Mesothelial cell of epicardium (in vitro differentiated cells): ENCODE results near the gene FOXP1. TPM values are rescaled to one million over a fixed set of nuclear protein-coding genes. Genes with fewer than 3 reads are reported as not detected.
A peak's percentile ranks its signal among the peaks of the same experiment; 100 is the strongest.

ENCODE experiments used
- DNase-seq, 2 experiments: peaks; one replicate each; pipeline ENCODE4 v3.0.0; 2021; ENCODE audit warnings: low spot score in 2 of 2; ENCODE audit not compliant: unreplicated experiment in 2 of 2
- H3K27ac Mint-ChIP-seq: 2 replicates; pipeline ENCODE4 v1.8.0; 2021; ENCODE audit warnings: mixed read lengths
- H3K27me3 Mint-ChIP-seq: 2 replicates; pipeline ENCODE4 v1.8.0; 2021; ENCODE audit warnings: low read depth, mixed read lengths
- H3K36me3 Mint-ChIP-seq: 2 replicates; pipeline ENCODE4 v1.8.0; 2021; ENCODE audit warnings: mixed read lengths
- H3K4me1 Mint-ChIP-seq: 2 replicates; pipeline ENCODE4 v1.8.0; 2021; ENCODE audit warnings: mixed read lengths
- H3K4me3 Mint-ChIP-seq: 2 replicates; pipeline ENCODE4 v1.8.0; 2021; ENCODE audit warnings: mild to moderate bottlenecking, moderate library complexity, mixed read lengths
- H3K9me3 Mint-ChIP-seq: 2 replicates; pipeline ENCODE4 v1.8.0; 2021; ENCODE audit warnings: mixed read lengths
- CTCF ChIP-seq: fragments of 200-600 bp; sonication (generic); IDR thresholded peaks from one replicate; pipeline ENCODE4 v1.5.0; 2021; ENCODE audit warnings: antibody characterized with exemption; ENCODE audit not compliant: unreplicated experiment
- total RNA-seq: library from RNA; stranded (reverse); gene quantifications from 3 replicates; pipeline ENCODE4 v1.2.1, GENCODE V29; 2021

Gene FOXP1
- total RNA-seq, 1 donor from 2014 or later = 187 TPM

GRCh38 chr3:71005702-71006321, 577.7 kb downstream of the FOXP1 start:
- DNase-seq = no peak
- Mint-ChIP-seq H3K9me3 (no peaks in the 10 kb centered on the region), H3K36me3 (no peaks in the 10 kb centered on the region), H3K27me3 (no peaks in the 10 kb centered on the region), H3K4me1 (peaks cover 71% of the 10 kb centered on the region), H3K27ac (peak overlapping the region; percentile 96), H3K4me3 (peak overlapping the region; percentile 18)
- TF ChIP-seq CTCF = no peak

- Mint-ChIP-seq H3K27ac (no peak overlapping the region), H3K4me3 (no peak overlapping the region), H3K27me3 (no peaks in the 10 kb centered on the region), H3K9me3 (no peaks in the 10 kb centered on the region), H3K36me3 (peaks cover 2% of the 10 kb centered on the region), H3K4me1 (peaks cover 82% of the 10 kb centered on the region)
- no peak for DNase-seq
- TF ChIP-seq CTCF = no peak
Measured at GRCh38 chr3:71003511-71003910, 580.0 kb downstream of the FOXP1 start.

GRCh38 chr3:71002298-71002697, 581.2 kb downstream of the FOXP1 start:
- DNase-seq = no peak

GRCh38 chr3:71001303-71001830, 582.2 kb downstream of the FOXP1 start:
- H3K36me3 Mint-ChIP-seq = peaks cover 20% of the 10 kb centered on the region
- no peaks in the 10 kb centered on the region for H3K27me3 Mint-ChIP-seq
- DNase-seq = no peak
- no peak overlapping the region for H3K27ac Mint-ChIP-seq
- peaks cover 61% of the 10 kb centered on the region for H3K4me1 Mint-ChIP-seq
- no peaks in the 10 kb centered on the region for H3K9me3 Mint-ChIP-seq
- H3K4me3 Mint-ChIP-seq = no peak overlapping the region
- TF ChIP-seq CTCF = no peak

More at GRCh38 chr3:71002298-71002697, 581.2 kb downstream of the FOXP1 start:
- no peak for TF ChIP-seq CTCF
- Mint-ChIP-seq H3K36me3 (peaks cover 10% of the 10 kb centered on the region), H3K27me3 (no peaks in the 10 kb centered on the region), H3K4me1 (peaks cover 70% of the 10 kb centered on the region), H3K27ac (no peak overlapping the region), H3K9me3 (no peaks in the 10 kb centered on the region), H3K4me3 (no peak overlapping the region)

- Mint-ChIP-seq H3K36me3 (peaks cover 21% of the 10 kb centered on the region), H3K27me3 (no peaks in the 10 kb centered on the region), H3K9me3 (no peaks in the 10 kb centered on the region), H3K4me3 (no peak overlapping the region), H3K4me1 (peaks cover 53% of the 10 kb centered on the region), H3K27ac (no peak overlapping the region)
- DNase-seq = no peak
- TF ChIP-seq CTCF = no peak
Measured at GRCh38 chr3:71000483-71000882, 583.0 kb downstream of the FOXP1 start.

- DNase-seq = no peak
- H3K4me1 Mint-ChIP-seq = peaks cover 47% of the 10 kb centered on the region
- no peaks in the 10 kb centered on the region for H3K27me3 Mint-ChIP-seq
- H3K4me3 Mint-ChIP-seq = no peak overlapping the region
- no peaks in the 10 kb centered on the region for H3K9me3 Mint-ChIP-seq
- no peak for TF ChIP-seq CTCF
- H3K27ac Mint-ChIP-seq = no peak overlapping the region
- peaks cover 21% of the 10 kb centered on the region for H3K36me3 Mint-ChIP-seq
Measured at GRCh38 chr3:70999730-71000129, 583.8 kb downstream of the FOXP1 start.
